Measurements from ENCODE around the gene CRNKL1. TPM values are rescaled to one million over a fixed set of nuclear protein-coding genes. Genes with fewer than 3 reads are reported as not detected.
"Not testable (repeated sequence)": the region's sequence is repeated elsewhere in the genome, so short reads cannot be mapped to it uniquely, and the experiment has no call there.

The CRNKL1 gene
- total and polyA plus RNA-seq, 2 donors (not counting 1 experiment from before 2014, with no cell fraction given), result 19.2 to 32.7 TPM

- Histone ChIP-seq H3K4me3 (replicated peaks in 1 of 4; ENCODE audit: control extremely low read depth in 1 of 4, insufficient read depth in 1 of 4, low read depth in 3 of 4, low read length in 4 of 4) (no peak overlapping the region), H4K20me1 (ENCODE audit: control insufficient read depth, extremely low read depth, insufficient read depth, low read length) (no peaks in the 10 kb centered on the region), H3K9me3 (ENCODE audit: control insufficient read depth, insufficient read depth, low read depth, low read length) (no peaks in the 10 kb centered on the region), H3K79me2 (ENCODE audit: control insufficient read depth, insufficient read depth, low read length) (no peaks in the 10 kb centered on the region), H3K36me3 (ENCODE audit: control insufficient read depth, insufficient read depth, low read length) (peaks cover 6% of the 10 kb centered on the region), H3K4me2 (ENCODE audit: extremely low read depth, insufficient read depth, low read length) (no peak overlapping the region), H3K4me1 (ENCODE audit: control insufficient read depth, extremely low read depth, insufficient read depth, low read length) (peaks cover 15% of the 10 kb centered on the region), H3K27me3 (ENCODE audit: control insufficient read depth, insufficient read depth, low read length) (no peaks in the 10 kb centered on the region), H2AFZ (ENCODE audit: low read length) (no peak overlapping the region), H3K27ac (ENCODE audit: insufficient read depth, low read length) (no peak overlapping the region), H3K9ac (ENCODE audit: insufficient read depth, low read length) (no peak overlapping the region)
- no peak for DNase-seq (ENCODE audit: low read depth in 2 of 2)
- no peak for TF ChIP-seq EZH2 (IDR thresholded peaks at IDR 0.05; ENCODE audit: low read length, missing control alignments)
These were observed 46.9 kb downstream of the CRNKL1 start for GRCh38 chr20:20005342-20005741.

DNA sequence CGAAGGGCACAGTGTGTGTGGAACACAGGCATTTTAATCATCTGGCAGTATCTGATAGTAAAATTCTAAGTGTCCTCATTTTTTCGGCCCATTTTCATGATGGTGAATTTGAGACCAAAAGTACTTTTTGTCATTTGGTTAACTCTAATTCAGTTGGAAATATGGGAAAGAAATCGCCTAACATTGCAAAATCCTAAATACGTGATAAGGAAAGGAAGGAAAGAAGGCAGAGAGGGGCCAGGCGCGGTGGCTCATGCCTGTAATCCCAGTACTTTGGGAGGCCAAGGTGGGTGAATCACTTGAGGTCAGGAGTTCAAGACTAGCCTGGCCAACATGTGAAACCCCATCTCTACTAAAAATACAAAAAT, 48.3 kb downstream of the CRNKL1 start:
- peak overlapping the region; percentile 26 for H3K27ac ChIP-seq (ENCODE audit: insufficient read depth, low read length)
- H3K27me3 ChIP-seq (ENCODE audit: control insufficient read depth, insufficient read depth, low read length); H3K36me3 ChIP-seq (ENCODE audit: control insufficient read depth, insufficient read depth, low read length); H3K9me3 ChIP-seq (ENCODE audit: control insufficient read depth, insufficient read depth, low read depth, low read length); H3K4me2 ChIP-seq (ENCODE audit: extremely low read depth, insufficient read depth, low read length); H3K79me2 ChIP-seq (ENCODE audit: control insufficient read depth, insufficient read depth, low read length); H3K9ac ChIP-seq (ENCODE audit: insufficient read depth, low read length); H2AFZ ChIP-seq (ENCODE audit: low read length); H4K20me1 ChIP-seq (ENCODE audit: control insufficient read depth, extremely low read depth, insufficient read depth, low read length): not testable (repeated sequence)
- peak in 1 of 2 donors; percentile 32 for DNase-seq (ENCODE audit: low read depth in 2 of 2)
- H3K4me1 ChIP-seq (ENCODE audit: control insufficient read depth, extremely low read depth, insufficient read depth, low read length), result peaks cover 13% of the 10 kb centered on the region
- peak overlapping the region in 1 of 4 experiments; percentile 22 for H3K4me3 ChIP-seq (replicated peaks in 1 of 4; ENCODE audit: control extremely low read depth in 1 of 4, insufficient read depth in 1 of 4, low read depth in 3 of 4, low read length in 4 of 4)

DNA sequence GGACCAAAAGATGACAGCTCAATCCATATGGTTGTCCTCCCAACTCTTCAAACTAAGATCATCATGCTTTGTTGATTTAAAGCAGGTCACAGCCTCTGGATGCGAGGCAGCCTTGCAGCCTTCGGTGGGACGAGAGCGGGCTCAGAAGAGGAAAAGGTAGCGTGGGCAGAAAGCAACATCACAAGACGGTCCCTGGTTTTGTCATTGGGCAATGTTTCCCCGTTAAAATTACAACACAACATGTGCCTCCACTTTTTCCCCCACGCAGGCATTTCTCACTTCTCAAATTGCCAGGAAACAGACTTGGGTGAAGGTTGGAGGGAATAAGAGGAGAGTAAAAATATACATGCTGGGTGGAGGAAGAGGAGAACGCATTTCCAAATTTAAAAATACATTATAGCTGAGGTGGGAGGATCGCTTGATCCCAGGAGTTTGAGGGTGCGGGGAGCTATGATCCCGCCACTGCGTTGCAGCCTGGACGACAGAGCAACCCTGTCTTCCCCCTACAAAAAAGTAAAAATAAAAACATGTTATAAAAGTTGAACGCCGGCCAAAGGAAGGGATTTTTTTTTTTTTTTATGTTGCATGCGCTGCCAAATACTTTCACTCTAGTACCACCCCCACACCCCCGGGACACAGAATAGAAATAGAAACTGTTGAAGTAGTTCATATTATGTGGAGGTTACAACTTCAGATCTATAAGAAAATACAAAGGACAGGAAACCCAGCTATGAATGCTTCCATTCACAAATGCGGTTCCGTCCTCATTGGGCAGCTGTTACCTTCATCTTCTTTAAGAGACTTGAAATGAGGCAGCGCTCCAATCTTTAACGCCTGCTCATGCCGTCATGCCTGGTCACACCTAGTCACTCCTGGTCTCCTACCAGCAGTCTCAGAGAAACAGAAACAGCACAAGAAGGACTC, 49.0 kb downstream of the CRNKL1 start:
- Histone ChIP-seq H2AFZ (ENCODE audit: low read length) (no peak overlapping the region), H3K79me2 (ENCODE audit: control insufficient read depth, insufficient read depth, low read length) (no peaks in the 10 kb centered on the region), H3K9me3 (ENCODE audit: control insufficient read depth, insufficient read depth, low read depth, low read length) (no peaks in the 10 kb centered on the region), H3K27ac (ENCODE audit: insufficient read depth, low read length) (peak overlapping the region; percentile 26), H3K4me1 (ENCODE audit: control insufficient read depth, extremely low read depth, insufficient read depth, low read length) (peaks cover 13% of the 10 kb centered on the region), H4K20me1 (ENCODE audit: control insufficient read depth, extremely low read depth, insufficient read depth, low read length) (no peaks in the 10 kb centered on the region), H3K27me3 (ENCODE audit: control insufficient read depth, insufficient read depth, low read length) (no peaks in the 10 kb centered on the region), H3K36me3 (ENCODE audit: control insufficient read depth, insufficient read depth, low read length) (peaks cover 13% of the 10 kb centered on the region), H3K4me2 (ENCODE audit: extremely low read depth, insufficient read depth, low read length) (peak overlapping the region; percentile 66), H3K9ac (ENCODE audit: insufficient read depth, low read length) (no peak overlapping the region), H3K4me3 (replicated peaks in 1 of 4; ENCODE audit: control extremely low read depth in 1 of 4, insufficient read depth in 1 of 4, low read depth in 3 of 4, low read length in 4 of 4) (peak overlapping the region in 1 of 4 experiments; percentile 22)
- TF ChIP-seq, protein P1, sequence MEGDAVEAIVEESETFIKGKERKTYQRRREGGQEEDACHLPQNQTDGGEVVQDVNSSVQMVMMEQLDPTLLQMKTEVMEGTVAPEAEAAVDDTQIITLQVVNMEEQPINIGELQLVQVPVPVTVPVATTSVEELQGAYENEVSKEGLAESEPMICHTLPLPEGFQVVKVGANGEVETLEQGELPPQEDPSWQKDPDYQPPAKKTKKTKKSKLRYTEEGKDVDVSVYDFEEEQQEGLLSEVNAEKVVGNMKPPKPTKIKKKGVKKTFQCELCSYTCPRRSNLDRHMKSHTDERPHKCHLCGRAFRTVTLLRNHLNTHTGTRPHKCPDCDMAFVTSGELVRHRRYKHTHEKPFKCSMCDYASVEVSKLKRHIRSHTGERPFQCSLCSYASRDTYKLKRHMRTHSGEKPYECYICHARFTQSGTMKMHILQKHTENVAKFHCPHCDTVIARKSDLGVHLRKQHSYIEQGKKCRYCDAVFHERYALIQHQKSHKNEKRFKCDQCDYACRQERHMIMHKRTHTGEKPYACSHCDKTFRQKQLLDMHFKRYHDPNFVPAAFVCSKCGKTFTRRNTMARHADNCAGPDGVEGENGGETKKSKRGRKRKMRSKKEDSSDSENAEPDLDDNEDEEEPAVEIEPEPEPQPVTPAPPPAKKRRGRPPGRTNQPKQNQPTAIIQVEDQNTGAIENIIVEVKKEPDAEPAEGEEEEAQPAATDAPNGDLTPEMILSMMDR (conservative IDR thresholded peaks at IDR 0.05 in 1 of 2, IDR thresholded peaks at IDR 0.05 in 1 of 2; ENCODE audit: low read depth in 1 of 2, low read length in 2 of 2), result no peak
- TF ChIP-seq EZH2 (IDR thresholded peaks at IDR 0.05; ENCODE audit: low read length, missing control alignments), result no peak
- DNase-seq (ENCODE audit: low read depth in 2 of 2), result peak; percentile 15 to 62
